Gastrocnemius medialis (tissue), 4 donors: ENCODE measurements around the gene ENTPD7.

Experiments used
- POLR2A ChIP-seq, 2 donors: fragments of 450-650 bp; IDR thresholded peaks; one replicate each; pipeline ENCODE4 v1.6.1; 2017; ENCODE audit warnings: antibody characterized with exemption in 2 of 2, mild to moderate bottlenecking in 2 of 2, moderate library complexity in 2 of 2
- TF ChIP-seq, protein P1 (sequence below), 5 experiments: fragments of 450-650 bp in 3 of 5; fragments of 200-600 bp in 2 of 5; sonication (generic) in 2 of 5; IDR thresholded peaks in 4 of 5; conservative IDR thresholded peaks in 1 of 5; 1 replicate in 4 of 5; 2 replicates in 1 of 5; pipeline ENCODE4 v1.5.1; 2016 to 2019; ENCODE audit warnings: antibody characterized with exemption in 5 of 5, mild to moderate bottlenecking in 3 of 5, moderate library complexity in 3 of 5

DNA sequence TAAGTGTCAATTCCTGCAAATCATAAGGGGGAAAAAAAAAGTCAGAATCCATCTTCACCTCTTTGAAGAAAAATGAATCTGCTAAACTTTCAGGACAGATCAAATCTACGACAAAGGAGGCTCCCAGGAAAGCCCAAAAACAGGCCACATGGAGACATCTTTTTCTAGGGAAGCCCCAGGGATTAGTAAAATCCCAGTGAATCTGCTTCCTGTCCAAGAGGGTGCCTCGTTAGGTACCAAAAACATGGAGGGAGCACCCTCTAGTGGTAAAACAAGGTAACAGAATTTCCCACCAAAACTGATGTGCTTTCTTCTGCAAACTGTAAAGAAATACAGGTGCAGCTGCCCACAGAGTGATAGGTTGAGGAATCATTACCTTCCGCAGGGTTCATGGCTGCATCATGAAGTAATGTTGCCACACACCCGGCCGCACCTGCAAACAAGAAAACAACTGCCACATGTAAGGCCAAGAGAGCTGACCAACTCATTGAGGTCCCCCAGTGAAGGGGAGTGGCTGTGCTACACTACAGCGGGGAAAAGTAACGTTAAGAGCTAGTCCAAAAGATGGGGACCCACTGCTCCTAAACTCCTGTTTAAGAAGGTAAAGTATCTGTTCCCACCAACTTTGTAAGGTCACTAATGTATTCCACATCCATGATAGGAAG lies 47.0 kb upstream of the ENTPD7 start:
- TF ChIP-seq, protein P1, sequence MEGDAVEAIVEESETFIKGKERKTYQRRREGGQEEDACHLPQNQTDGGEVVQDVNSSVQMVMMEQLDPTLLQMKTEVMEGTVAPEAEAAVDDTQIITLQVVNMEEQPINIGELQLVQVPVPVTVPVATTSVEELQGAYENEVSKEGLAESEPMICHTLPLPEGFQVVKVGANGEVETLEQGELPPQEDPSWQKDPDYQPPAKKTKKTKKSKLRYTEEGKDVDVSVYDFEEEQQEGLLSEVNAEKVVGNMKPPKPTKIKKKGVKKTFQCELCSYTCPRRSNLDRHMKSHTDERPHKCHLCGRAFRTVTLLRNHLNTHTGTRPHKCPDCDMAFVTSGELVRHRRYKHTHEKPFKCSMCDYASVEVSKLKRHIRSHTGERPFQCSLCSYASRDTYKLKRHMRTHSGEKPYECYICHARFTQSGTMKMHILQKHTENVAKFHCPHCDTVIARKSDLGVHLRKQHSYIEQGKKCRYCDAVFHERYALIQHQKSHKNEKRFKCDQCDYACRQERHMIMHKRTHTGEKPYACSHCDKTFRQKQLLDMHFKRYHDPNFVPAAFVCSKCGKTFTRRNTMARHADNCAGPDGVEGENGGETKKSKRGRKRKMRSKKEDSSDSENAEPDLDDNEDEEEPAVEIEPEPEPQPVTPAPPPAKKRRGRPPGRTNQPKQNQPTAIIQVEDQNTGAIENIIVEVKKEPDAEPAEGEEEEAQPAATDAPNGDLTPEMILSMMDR (IDR thresholded peaks at IDR 0.05 in 4 of 5, conservative IDR thresholded peaks at IDR 0.05 in 1 of 5): peak; percentile 65 to 84 (median 70)
- no peak for TF ChIP-seq POLR2A (IDR thresholded peaks at IDR 0.05)
